GM18511 (cell line): ENCODE results near the gene ARFGEF3.
A peak's percentile ranks its signal among the peaks of the same experiment; 100 is the strongest.
"Not testable (repeated sequence)": the region's sequence is repeated elsewhere in the genome, so short reads cannot be mapped to it uniquely, and the experiment has no call there.

Experiments used
- ATAC-seq: cut with Tn5 transposase; IDR thresholded peaks from one replicate; pipeline ENCODE4 v1.9.1; 2021; ENCODE audit warnings: mild to moderate bottlenecking, moderate library complexity; ENCODE audit not compliant: unreplicated experiment

ARFGEF3 gene

GRCh38 chr6:138267971-138268895 is 106.5 kb downstream of the ARFGEF3 start:
- no peak for ATAC-seq

GRCh38 chr6:138271451-138271850 is 109.7 kb downstream of the ARFGEF3 start:
- ATAC-seq: no peak

- ATAC-seq: no peak
These were observed 111.0 kb downstream of the ARFGEF3 start for GRCh38 chr6:138272533-138273315.

- no peak for ATAC-seq
These were observed 114.2 kb downstream of the ARFGEF3 start for GRCh38 chr6:138275976-138276375.

GRCh38 chr6:138277835-138278234 is 116.1 kb downstream of the ARFGEF3 start:
- ATAC-seq: no peak

GRCh38 chr6:138278326-138278725 is 116.6 kb downstream of the ARFGEF3 start:
- ATAC-seq: no peak

- ATAC-seq: no peak
These were observed 124.1 kb downstream of the ARFGEF3 start for GRCh38 chr6:138285800-138286199.

GRCh38 chr6:138286698-138287097 is 125.0 kb downstream of the ARFGEF3 start:
- peak; percentile 8 for ATAC-seq

- ATAC-seq: peak; percentile 74
These were observed 125.6 kb downstream of the ARFGEF3 start for GRCh38 chr6:138287144-138287955.

- not testable (repeated sequence) for ATAC-seq
These were observed 126.8 kb downstream of the ARFGEF3 start for GRCh38 chr6:138288428-138289085.

- ATAC-seq: no peak
These were observed 128.0 kb downstream of the ARFGEF3 start for GRCh38 chr6:138289739-138290138.

GRCh38 chr6:138290423-138290962 is 128.8 kb downstream of the ARFGEF3 start:
- no peak for ATAC-seq

- no peak for ATAC-seq
These were observed 129.5 kb downstream of the ARFGEF3 start for GRCh38 chr6:138291036-138291848.

GRCh38 chr6:138291849-138292181 is 130.1 kb downstream of the ARFGEF3 start:
- no peak for ATAC-seq

GRCh38 chr6:138292482-138292881 is 130.7 kb downstream of the ARFGEF3 start:
- ATAC-seq: no peak

- no peak for ATAC-seq
These were observed 132.0 kb downstream of the ARFGEF3 start for GRCh38 chr6:138293428-138294395.

GRCh38 chr6:138296381-138296780 is 134.6 kb downstream of the ARFGEF3 start:
- ATAC-seq: no peak

GRCh38 chr6:138296786-138297185 is 135.0 kb downstream of the ARFGEF3 start:
- ATAC-seq: no peak
